Left lung (tissue), 10 donors: Measurements from ENCODE around the gene ZCRB1. TPM values are rescaled to one million over a fixed set of nuclear protein-coding genes. Genes with fewer than 3 reads are reported as not detected.

Source experiments
- ATAC-seq: fragments of 200-7000 bp; cut with Tn5 transposase; one replicate; pipeline ENCODE4 v1.9.1; 2020; ENCODE audit warnings: moderate library complexity
- DNase-seq, 4 donors: peaks; one replicate each; pipeline ENCODE4 v3.0.0-alpha.2; 2013 to 2020
- H3K27ac ChIP-seq, 2 donors: fragments of 200-600 bp; sonication (generic) in 1 of 2; one replicate each; pipeline versions ENCODE4 v1.5.0 to v1.8.0; 2020 to 2021
- H3K27me3 ChIP-seq, 2 donors: fragments of 200-600 bp; sonication (generic) in 1 of 2; one replicate each; pipeline versions ENCODE4 v1.5.0 to v1.8.0; 2020 to 2021
- H3K36me3 ChIP-seq, 2 donors: fragments of 200-600 bp; sonication (generic) in 1 of 2; one replicate each; pipeline versions ENCODE4 v1.5.0 to v1.8.0; 2020 to 2021
- H3K4me1 ChIP-seq, 2 donors: fragments of 200-600 bp; one replicate each; pipeline ENCODE4 v1.8.0; 2021
- H3K4me3 ChIP-seq, 2 donors: fragments of 200-600 bp; sonication (generic) in 1 of 2; one replicate each; pipeline versions ENCODE4 v1.5.0 to v1.8.0; 2020 to 2021; ENCODE audit warnings: mild to moderate bottlenecking in 1 of 2
- H3K9me3 ChIP-seq, 2 donors: fragments of 200-600 bp; sonication (generic) in 1 of 2; one replicate each; pipeline versions ENCODE4 v1.5.0 to v1.8.0; 2020 to 2021
- intact Hi-C, 2 donors: fragments of 100-400 bp; cut with DNase I; formaldehyde crosslinking; loops; one replicate each; pipeline versions ENCODE4 v1.11.2 to v1.14.2; 2022
- polyA plus RNA-seq, 6 donors: library from polyadenylated mRNA; unstranded; fragments of 120-200 nt; gene quantifications; one replicate each; pipeline ENCODE4 v1.2.1, GENCODE V29; 2013; ENCODE audit not compliant: insufficient read length in 6 of 6
- total RNA-seq, 2 donors: library from RNA; stranded (reverse); fragmentation: NEBNext Ultra II Directional; extraction: Animal tissue kit (Norgen Biotek cat#: 25700); gene quantifications; one replicate each; pipeline ENCODE4 v1.2.1, GENCODE V29; 2021
- TF ChIP-seq, protein P1 (sequence below), 2 donors: fragments of 200-600 bp; sonication (generic) in 1 of 2; IDR thresholded peaks; one replicate each; pipeline versions ENCODE4 v1.5.0 to v1.8.0; 2021; ENCODE audit warnings: antibody characterized with exemption in 2 of 2
- donor health status: DM: no; HTN: yes; CAD: no.
- donor health status: DM: no; HTN: no; CAD: no.

The ZCRB1 gene
- total and polyA plus RNA-seq, 8 donors: 34.8 to 87.6 (median 80.5) TPM

DNA sequence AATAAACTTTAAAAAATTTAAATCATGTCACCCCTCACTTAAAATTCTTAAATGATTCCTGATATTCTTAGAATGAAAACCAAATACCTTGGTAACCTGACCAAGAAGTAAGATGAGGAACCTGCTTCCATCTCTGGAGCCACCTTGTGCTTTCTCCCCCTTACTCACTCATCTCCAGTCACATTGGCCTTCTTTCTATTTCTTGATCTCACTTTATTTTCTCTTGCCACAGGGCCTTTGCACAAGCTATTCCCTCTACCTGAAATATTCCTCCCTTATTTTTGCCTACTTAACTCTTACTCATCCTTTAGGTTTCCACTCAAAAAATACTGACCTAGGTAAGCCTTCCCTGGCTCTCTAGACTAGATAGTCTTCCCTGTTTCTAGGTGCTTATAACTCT is 5.1 kb downstream of the ZCRB1 start:
- no peaks in the 10 kb centered on the region for H3K9me3 ChIP-seq
- no peak for ATAC-seq
- TF ChIP-seq, protein P1, sequence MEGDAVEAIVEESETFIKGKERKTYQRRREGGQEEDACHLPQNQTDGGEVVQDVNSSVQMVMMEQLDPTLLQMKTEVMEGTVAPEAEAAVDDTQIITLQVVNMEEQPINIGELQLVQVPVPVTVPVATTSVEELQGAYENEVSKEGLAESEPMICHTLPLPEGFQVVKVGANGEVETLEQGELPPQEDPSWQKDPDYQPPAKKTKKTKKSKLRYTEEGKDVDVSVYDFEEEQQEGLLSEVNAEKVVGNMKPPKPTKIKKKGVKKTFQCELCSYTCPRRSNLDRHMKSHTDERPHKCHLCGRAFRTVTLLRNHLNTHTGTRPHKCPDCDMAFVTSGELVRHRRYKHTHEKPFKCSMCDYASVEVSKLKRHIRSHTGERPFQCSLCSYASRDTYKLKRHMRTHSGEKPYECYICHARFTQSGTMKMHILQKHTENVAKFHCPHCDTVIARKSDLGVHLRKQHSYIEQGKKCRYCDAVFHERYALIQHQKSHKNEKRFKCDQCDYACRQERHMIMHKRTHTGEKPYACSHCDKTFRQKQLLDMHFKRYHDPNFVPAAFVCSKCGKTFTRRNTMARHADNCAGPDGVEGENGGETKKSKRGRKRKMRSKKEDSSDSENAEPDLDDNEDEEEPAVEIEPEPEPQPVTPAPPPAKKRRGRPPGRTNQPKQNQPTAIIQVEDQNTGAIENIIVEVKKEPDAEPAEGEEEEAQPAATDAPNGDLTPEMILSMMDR (IDR thresholded peaks at IDR 0.05): no peak
- H3K27ac ChIP-seq: no peak overlapping the region
- H3K4me3 ChIP-seq: no peak overlapping the region
- H3K4me1 ChIP-seq: peaks cover 8 to 9% of the 10 kb centered on the region in 2 donors
- peaks cover 0 to 28% of the 10 kb centered on the region in 2 donors for H3K36me3 ChIP-seq
- intact Hi-C loops: no loop called here
- H3K27me3 ChIP-seq: no peaks in the 10 kb centered on the region
- DNase-seq: no peak

GRCh38 chr12:42315108-42315507 is 10.8 kb downstream of the ZCRB1 start:
- no peaks in the 10 kb centered on the region for H3K27me3 ChIP-seq
- H3K4me3 ChIP-seq: no peak overlapping the region
- H3K9me3 ChIP-seq: no peaks in the 10 kb centered on the region
- H3K27ac ChIP-seq: no peak overlapping the region
- H3K36me3 ChIP-seq: peaks cover 0 to 39% of the 10 kb centered on the region in 2 donors
- ATAC-seq (no peak), DNase-seq (no peak)
- TF ChIP-seq, protein P1 (IDR thresholded peaks at IDR 0.05): no peak
- no peaks in the 10 kb centered on the region for H3K4me1 ChIP-seq
- intact Hi-C loops: no loop called here

DNA sequence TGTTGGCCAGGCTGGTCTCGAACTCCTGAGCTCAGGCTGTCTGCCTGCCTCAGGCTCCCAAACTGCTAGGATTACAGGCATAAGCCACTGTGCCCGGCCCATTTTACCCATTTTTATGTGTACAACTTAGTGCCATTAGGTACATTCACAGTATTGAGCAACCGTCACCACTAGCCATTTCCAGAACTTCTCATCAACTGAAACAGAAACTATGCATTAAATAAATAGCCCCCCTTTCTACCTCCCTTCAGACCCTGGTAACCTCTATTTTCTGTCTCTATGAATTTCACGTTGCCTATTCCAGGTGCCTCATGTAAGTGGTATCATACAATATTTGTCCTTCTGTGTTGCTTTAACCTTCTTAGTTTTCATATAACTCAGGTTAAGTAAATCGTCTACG is 15.9 kb downstream of the ZCRB1 start:
- TF ChIP-seq, protein P1 (IDR thresholded peaks at IDR 0.05): no peak
- no peak overlapping the region for H3K4me3 ChIP-seq

DNA sequence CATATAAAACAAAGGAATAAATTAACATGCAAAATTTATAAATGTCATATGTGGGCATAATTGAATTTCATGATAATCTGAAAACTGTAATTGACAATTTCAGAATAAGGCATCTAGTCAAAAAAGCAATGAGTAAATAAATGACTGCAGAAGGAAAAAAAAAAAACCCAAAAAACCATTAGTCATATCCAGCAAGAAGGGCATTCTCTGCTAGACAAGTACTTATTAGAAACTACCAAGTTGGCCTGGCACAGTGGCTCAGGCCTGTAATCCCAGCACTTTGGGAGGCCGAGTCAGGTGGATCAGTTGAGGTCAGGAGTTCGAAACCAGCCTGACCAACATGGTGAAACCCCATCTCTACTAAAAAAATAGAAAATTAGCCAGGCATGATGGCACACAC is 17.5 kb downstream of the ZCRB1 start:
- no peak overlapping the region for H3K27ac ChIP-seq
- TF ChIP-seq, protein P1 (IDR thresholded peaks at IDR 0.05): no peak
- H3K4me1 ChIP-seq: no peaks in the 10 kb centered on the region
- H3K36me3 ChIP-seq: peaks cover 0 to 6% of the 10 kb centered on the region in 2 donors
- no peaks in the 10 kb centered on the region for H3K27me3 ChIP-seq
- no peaks in the 10 kb centered on the region for H3K9me3 ChIP-seq
- DNase-seq (no peak), ATAC-seq (no peak)
- intact Hi-C loops: no loop called here
- no peak overlapping the region for H3K4me3 ChIP-seq

More for the DNA sequence above, 15.9 kb downstream of the ZCRB1 start:
- Histone ChIP-seq H3K4me1 (no peaks in the 10 kb centered on the region), H3K27ac (no peak overlapping the region), H3K27me3 (no peaks in the 10 kb centered on the region), H3K9me3 (no peaks in the 10 kb centered on the region), H3K36me3 (peaks cover 0 to 16% of the 10 kb centered on the region in 2 donors)
- DNase-seq: no peak
- intact Hi-C loops: no loop called here
- no peak for ATAC-seq

- TF ChIP-seq, protein P1 (IDR thresholded peaks at IDR 0.05): no peak
- intact Hi-C loops: no loop called here
- Histone ChIP-seq H3K4me3 (no peak overlapping the region), H3K4me1 (no peaks in the 10 kb centered on the region), H3K36me3 (no peaks in the 10 kb centered on the region), H3K27me3 (no peaks in the 10 kb centered on the region), H3K9me3 (peaks cover 0 to 5% of the 10 kb centered on the region in 2 donors), H3K27ac (no peak overlapping the region)
- no peak for ATAC-seq
- no peak for DNase-seq
These were observed 19.6 kb downstream of the ZCRB1 start for GRCh38 chr12:42306297-42306696.
